SK-N-SH (cell line): ENCODE data around the gene PCDHGC4.

Experiments
- CHD2 ChIP-seq: fragments of 150-350 bp; IDR thresholded peaks from 2 replicates; pipeline ENCODE4 v1.6.1; 2018; ENCODE audit warnings: low read length; ENCODE audit not compliant: partially characterized antibody
- CTCF ChIP-seq: fragments of 200-600 bp; sonication (generic); IDR thresholded peaks from 2 replicates; pipeline ENCODE4 v1.6.1; 2017; ENCODE audit warnings: antibody characterized with exemption, mild to moderate bottlenecking, moderate library complexity
- ELF1 ChIP-seq: IDR thresholded peaks from 2 replicates; pipeline ENCODE4 v1.4.0; 2012
- EZH2phosphoT487 ChIP-seq: fragments of 200-600 bp; sonication (generic); IDR thresholded peaks from 2 replicates; pipeline ENCODE4 v1.6.1; 2017; ENCODE audit warnings: low read depth, mixed run types, mild to moderate bottlenecking, antibody characterized with exemption, moderate library complexity, borderline replicate concordance
- FOXM1 ChIP-seq: IDR thresholded peaks from 2 replicates; pipeline ENCODE4 v1.4.0; 2012; ENCODE audit warnings: low read depth, mild to moderate bottlenecking
- JUND ChIP-seq: IDR thresholded peaks from 2 replicates; pipeline ENCODE4 v1.4.0; 2012
- PBX3 ChIP-seq: IDR thresholded peaks from 2 replicates; pipeline ENCODE4; 2012
- POLR2AphosphoS5 ChIP-seq: IDR thresholded peaks from 2 replicates; pipeline ENCODE4 v1.6.1; 2012; ENCODE audit warnings: low read depth, low read length
- REST ChIP-seq: IDR thresholded peaks from 2 replicates; pipeline ENCODE4 v1.6.1; 2012; ENCODE audit warnings: mild to moderate bottlenecking, low read depth, low read length, moderate library complexity
- RFX5 ChIP-seq: IDR thresholded peaks from 2 replicates; pipeline ENCODE4 v1.6.1; 2012; ENCODE audit warnings: mild to moderate bottlenecking, improper control_type of control experiment, low read length
- RXRA ChIP-seq: IDR thresholded peaks from 2 replicates; pipeline ENCODE4 v1.4.0; 2012; ENCODE audit warnings: low read depth, mild to moderate bottlenecking, borderline replicate concordance
- TCF12 ChIP-seq: IDR thresholded peaks from 2 replicates; pipeline ENCODE4 v1.4.0; 2012
- TEAD4 ChIP-seq: IDR thresholded peaks from 2 replicates; pipeline ENCODE4 v1.4.0; 2012; ENCODE audit warnings: mild to moderate bottlenecking, borderline replicate concordance; ENCODE audit not compliant: insufficient read depth
- USF1 ChIP-seq: IDR thresholded peaks from 2 replicates; pipeline ENCODE4 v1.4.0; 2012; ENCODE audit warnings: low read depth, borderline replicate concordance

GRCh38 chr5:141522301-141522700 is 37.5 kb downstream of the PCDHGC4 start:
- no peak for TF ChIP-seq CTCF
- TF ChIP-seq RXRA: no peak
- TF ChIP-seq POLR2AphosphoS5: no peak
- no peak for TF ChIP-seq ELF1
- no peak for TF ChIP-seq CHD2
- TF ChIP-seq PBX3: no peak
- TF ChIP-seq RFX5: no peak
- no peak for TF ChIP-seq TCF12
- no peak for TF ChIP-seq REST
- no peak for TF ChIP-seq TEAD4
- TF ChIP-seq JUND: no peak
- no peak for TF ChIP-seq EZH2phosphoT487
- no peak for TF ChIP-seq USF1
- no peak for TF ChIP-seq FOXM1
